ENCODE measurements around the gene TYSND1.

The TYSND1 gene

GRCh38 chr10:70092389-70092718 lies 54.1 kb downstream of the TYSND1 start:
- no peak for TF ChIP-seq MYC (IDR thresholded peaks at IDR 0.05; ENCODE audit: low read depth, low read length)
- TF ChIP-seq CTCF (IDR thresholded peaks at IDR 0.05; ENCODE audit: low read depth, low read length) = no peak
- TF ChIP-seq POLR2A (IDR thresholded peaks at IDR 0.05; ENCODE audit: extremely low read depth, insufficient read length) = no peak
- H3K4me3 ChIP-seq (ENCODE audit: low read depth, low read length) = no peak overlapping the region
- DNase-seq (ENCODE audit: low read depth) = no peak

GRCh38 chr10:70090951-70091350 lies 55.5 kb downstream of the TYSND1 start:
- DNase-seq (ENCODE audit: low read depth) = no peak
- no peak overlapping the region for H3K4me3 ChIP-seq (ENCODE audit: low read depth, low read length)
- TF ChIP-seq MAX (IDR thresholded peaks at IDR 0.05; ENCODE audit: low read depth, low read length) = no peak
- no peak for TF ChIP-seq POLR2A (IDR thresholded peaks at IDR 0.05; ENCODE audit: extremely low read depth, insufficient read length)
- TF ChIP-seq CTCF (IDR thresholded peaks at IDR 0.05; ENCODE audit: low read depth, low read length) = no peak
- TF ChIP-seq MYC (IDR thresholded peaks at IDR 0.05; ENCODE audit: low read depth, low read length) = no peak

GRCh38 chr10:70090013-70090412 lies 56.5 kb downstream of the TYSND1 start:
- DNase-seq (ENCODE audit: low read depth) = no peak
- TF ChIP-seq CTCF (IDR thresholded peaks at IDR 0.05; ENCODE audit: low read depth, low read length) (no peak), MAX (IDR thresholded peaks at IDR 0.05; ENCODE audit: low read depth, low read length) (no peak), POLR2A (IDR thresholded peaks at IDR 0.05; ENCODE audit: extremely low read depth, insufficient read length) (no peak), MYC (IDR thresholded peaks at IDR 0.05; ENCODE audit: low read depth, low read length) (no peak)
- no peak overlapping the region for H3K4me3 ChIP-seq (ENCODE audit: low read depth, low read length)

GRCh38 chr10:70088308-70088698 lies 58.2 kb downstream of the TYSND1 start:
- DNase-seq (ENCODE audit: low read depth) = no peak
- TF ChIP-seq CTCF (IDR thresholded peaks at IDR 0.05; ENCODE audit: low read depth, low read length) (no peak), POLR2A (IDR thresholded peaks at IDR 0.05; ENCODE audit: extremely low read depth, insufficient read length) (no peak), MAX (IDR thresholded peaks at IDR 0.05; ENCODE audit: low read depth, low read length) (no peak)

More at GRCh38 chr10:70088308-70088698, 58.2 kb downstream of the TYSND1 start:
- no peak overlapping the region for H3K4me3 ChIP-seq (ENCODE audit: low read depth, low read length)
